AG09309 (cell line): Measurements from ENCODE around the gene DRC7.
A peak's percentile ranks its signal among the peaks of the same experiment; 100 is the strongest.

ENCODE experiments used
- DNase-seq: peaks from one replicate; pipeline ENCODE4 v3.0.0-alpha.2; 2010; ENCODE audit warnings: low read depth
- H3K4me3 ChIP-seq: 2 replicates; pipeline ENCODE4 v1.5.1; 2011; ENCODE audit warnings: mild to moderate bottlenecking, low read depth, low read length, moderate library complexity; ENCODE audit not compliant: control insufficient read depth
- TF ChIP-seq, protein P1 (sequence below): IDR thresholded peaks from 2 replicates; pipeline ENCODE4 v1.5.1; 2011; ENCODE audit warnings: mild to moderate bottlenecking, low read depth, low read length, inconsistent platforms; ENCODE audit not compliant: insufficient read depth, control insufficient read depth; ENCODE audit errors: missing control alignments

The DRC7 gene

DNA sequence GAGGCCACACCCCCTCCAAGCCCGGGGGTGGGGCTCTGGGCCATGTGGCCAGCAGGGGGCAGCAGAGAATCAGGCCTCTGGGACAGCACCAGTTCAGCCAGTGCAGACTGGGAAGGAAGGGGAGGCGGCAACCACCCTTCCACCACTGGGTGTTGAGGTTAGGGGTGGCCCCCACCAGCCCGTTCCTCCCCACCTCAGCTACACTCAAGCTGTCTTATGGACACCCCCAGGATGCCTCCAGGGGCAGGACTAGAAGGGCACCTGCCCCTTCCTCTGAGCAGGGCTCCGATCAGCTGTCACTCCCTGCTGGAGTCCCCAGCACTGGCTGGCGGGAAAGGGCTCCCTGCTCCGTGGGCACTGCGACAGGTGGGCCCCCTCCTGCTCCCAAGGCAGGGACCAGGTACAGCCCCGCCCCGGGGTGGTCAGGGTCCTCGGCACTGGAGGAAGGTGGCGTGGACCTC is 62.8 kb downstream of the DRC7 start:
- TF ChIP-seq, protein P1, sequence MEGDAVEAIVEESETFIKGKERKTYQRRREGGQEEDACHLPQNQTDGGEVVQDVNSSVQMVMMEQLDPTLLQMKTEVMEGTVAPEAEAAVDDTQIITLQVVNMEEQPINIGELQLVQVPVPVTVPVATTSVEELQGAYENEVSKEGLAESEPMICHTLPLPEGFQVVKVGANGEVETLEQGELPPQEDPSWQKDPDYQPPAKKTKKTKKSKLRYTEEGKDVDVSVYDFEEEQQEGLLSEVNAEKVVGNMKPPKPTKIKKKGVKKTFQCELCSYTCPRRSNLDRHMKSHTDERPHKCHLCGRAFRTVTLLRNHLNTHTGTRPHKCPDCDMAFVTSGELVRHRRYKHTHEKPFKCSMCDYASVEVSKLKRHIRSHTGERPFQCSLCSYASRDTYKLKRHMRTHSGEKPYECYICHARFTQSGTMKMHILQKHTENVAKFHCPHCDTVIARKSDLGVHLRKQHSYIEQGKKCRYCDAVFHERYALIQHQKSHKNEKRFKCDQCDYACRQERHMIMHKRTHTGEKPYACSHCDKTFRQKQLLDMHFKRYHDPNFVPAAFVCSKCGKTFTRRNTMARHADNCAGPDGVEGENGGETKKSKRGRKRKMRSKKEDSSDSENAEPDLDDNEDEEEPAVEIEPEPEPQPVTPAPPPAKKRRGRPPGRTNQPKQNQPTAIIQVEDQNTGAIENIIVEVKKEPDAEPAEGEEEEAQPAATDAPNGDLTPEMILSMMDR, result peak; percentile 99
- DNase-seq, result peak; percentile 33
- no peak overlapping the region for H3K4me3 ChIP-seq

DNA sequence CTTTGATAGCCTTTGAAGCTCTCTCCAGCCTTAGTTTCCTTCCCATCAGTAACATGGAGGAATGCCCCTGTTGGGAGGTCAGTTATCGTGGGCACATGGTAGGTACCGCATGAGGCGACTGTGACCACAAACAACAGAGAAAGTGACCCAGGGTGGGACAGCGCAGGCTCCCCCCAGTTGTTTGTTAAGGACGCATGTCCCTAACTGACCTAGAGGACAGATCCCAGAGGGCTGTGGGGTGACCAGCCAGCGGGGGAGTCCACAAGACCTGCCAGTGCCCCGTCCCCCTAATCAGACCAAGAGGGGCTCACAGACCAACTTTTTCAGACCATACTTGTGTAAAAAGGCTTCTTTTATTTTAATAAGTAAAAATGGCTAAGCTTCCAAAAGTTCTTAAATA is 63.3 kb downstream of the DRC7 start:
- DNase-seq, result no peak
- TF ChIP-seq, protein P1, result no peak
- no peak overlapping the region for H3K4me3 ChIP-seq

DNA sequence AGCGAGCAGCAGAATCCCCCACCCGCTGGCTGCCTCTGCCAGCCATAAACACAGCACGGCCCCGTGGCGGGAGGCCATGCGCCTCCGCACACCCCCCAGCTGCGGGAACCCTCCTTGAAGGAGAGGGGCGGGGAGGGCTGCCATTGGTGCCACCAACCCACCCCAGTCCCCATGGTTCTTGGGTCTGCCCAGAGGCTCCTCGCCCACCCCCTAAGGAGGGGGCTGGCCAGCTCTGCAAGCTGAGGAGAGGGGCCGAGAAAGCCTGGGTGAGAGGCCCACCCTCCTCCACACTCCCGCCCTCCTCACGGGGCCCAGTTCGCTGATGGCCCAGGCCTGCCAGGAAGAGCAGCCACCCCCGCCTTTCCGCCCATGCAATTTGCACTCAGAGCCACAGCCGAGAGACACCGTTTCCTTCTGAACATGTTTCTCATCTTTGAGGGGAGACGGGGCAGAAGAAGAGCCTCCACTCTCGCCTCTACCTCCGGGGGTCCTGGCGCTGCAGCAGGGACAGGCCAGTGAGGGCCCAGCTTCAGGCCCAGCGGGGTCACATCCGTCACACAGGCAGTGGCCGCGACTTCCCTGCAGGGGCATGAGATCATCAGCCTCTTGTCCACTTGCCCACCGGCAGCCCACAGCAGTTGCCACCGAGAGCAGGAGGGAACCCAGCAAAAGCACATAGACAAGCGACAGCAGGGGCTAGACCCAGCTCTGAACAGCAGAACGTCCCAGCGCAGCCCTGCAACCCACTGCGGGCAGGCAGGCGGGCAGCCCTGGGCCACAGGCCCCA is 63.9 kb downstream of the DRC7 start:
- H3K4me3 ChIP-seq, result no peak overlapping the region
- TF ChIP-seq, protein P1, result no peak
- no peak for DNase-seq

DNA sequence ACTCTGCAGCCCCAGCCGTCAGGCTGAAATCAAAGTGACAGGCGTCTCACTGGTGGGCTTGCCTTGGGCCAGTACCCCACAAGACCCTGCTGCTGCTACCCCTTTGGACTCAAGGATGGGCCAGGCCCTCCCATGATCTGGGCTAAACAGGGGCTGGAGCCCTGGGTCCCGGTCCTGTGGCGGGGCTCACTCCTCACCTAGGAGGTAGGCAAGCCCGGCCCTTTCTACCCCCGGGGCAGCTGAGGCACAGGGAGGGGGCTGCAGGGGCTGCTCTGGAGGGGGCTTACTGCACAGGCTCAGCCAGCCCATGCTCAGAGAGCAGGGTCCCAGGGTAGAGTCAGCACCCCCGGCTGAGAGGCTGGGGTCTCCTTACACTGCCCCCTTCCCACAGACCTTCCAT is 64.5 kb downstream of the DRC7 start:
- TF ChIP-seq, protein P1, result no peak
- no peak overlapping the region for H3K4me3 ChIP-seq
- DNase-seq, result no peak

- TF ChIP-seq, protein P1, result no peak
- DNase-seq, result no peak
- H3K4me3 ChIP-seq, result no peak overlapping the region
Observed at GRCh38 chr16:57759541-57760356, 65.1 kb downstream of the DRC7 start.

DNA sequence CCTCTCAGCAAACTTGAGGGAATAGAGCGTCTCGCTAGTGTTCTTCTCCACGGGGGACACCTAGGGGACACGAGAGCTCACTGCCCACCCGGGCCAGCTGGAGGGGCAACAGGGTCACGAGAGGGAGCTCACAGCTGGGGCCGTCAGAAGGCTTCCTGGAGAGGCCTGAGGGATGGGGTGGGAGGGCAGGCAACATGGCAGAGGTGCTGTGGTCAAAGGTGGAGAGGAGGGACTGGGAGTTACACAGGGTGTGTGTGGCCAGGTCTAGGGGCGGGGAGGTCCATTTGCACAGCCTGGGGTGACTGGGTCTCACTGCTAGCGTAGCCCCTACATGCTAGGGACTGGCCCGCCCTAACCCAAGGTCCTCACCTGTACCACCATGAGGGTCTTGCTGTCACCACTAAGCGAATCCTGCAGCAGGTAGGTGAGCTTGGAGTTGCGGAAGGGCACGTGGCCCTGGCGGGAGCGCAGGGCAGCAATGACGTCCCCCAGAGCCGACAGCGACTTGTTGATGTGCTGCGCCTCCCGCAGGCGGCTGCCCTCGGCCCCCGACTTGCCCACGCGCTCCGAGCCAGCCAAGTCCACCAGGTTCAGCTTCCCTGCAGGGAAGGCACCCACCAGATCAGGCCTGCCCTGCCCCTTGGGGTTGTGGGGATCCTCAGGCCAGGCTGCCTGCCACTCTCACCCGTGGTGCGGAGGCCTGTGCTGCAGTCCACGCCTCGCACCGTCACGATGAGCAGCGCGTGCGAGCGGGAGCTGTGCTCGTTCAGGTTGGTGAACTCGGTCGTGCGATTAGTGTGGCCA is 66.0 kb downstream of the DRC7 start:
- TF ChIP-seq, protein P1, result no peak
- DNase-seq, result no peak
- H3K4me3 ChIP-seq, result no peak overlapping the region
